GM19043 (cell line): ENCODE data around the gene CFB.
"Not testable (repeated sequence)": the region's sequence is repeated elsewhere in the genome, so short reads cannot be mapped to it uniquely, and the experiment has no call there.

Source experiments
- ATAC-seq: cut with Tn5 transposase; IDR thresholded peaks from one replicate; pipeline ENCODE4 v1.9.1; 2021; ENCODE audit warnings: low read depth; ENCODE audit not compliant: unreplicated experiment

Gene CFB

DNA sequence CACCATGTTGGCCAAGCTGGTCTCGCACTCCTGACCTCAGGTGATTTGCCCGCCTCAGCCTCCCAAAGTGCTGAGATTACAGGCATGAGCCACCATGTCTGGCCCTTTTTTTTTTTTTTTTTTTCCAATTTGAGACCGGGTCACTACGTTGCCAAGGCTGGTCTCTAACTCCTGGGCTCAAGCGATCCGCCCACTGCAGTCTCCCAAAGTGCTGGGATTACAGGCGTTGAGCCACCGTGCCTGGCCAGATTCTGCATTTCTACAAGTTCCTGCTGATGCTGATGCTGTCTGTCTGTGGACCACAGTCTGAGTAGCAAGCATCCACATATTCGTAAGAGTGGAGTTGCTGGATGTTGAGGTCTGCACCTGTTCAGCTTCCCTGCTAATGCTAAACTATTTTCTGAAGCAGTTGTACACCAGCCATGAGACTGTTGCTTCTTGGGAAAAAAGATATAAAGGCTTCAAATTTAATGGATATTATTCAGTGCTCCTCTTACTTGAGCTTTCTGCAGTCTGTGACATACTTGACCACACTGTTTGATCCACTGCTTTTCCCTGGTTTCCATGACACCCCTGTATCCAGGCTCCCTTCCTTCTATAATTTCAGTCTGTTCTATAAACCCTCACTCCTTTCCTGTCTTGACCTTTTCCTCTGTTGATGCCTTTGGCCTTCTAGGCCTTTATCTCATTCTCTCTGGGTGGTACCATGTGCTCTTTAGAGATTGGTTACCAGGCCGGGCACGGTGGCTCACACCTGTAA is 33.9 kb upstream of the CFB start:
- no peak for ATAC-seq

DNA sequence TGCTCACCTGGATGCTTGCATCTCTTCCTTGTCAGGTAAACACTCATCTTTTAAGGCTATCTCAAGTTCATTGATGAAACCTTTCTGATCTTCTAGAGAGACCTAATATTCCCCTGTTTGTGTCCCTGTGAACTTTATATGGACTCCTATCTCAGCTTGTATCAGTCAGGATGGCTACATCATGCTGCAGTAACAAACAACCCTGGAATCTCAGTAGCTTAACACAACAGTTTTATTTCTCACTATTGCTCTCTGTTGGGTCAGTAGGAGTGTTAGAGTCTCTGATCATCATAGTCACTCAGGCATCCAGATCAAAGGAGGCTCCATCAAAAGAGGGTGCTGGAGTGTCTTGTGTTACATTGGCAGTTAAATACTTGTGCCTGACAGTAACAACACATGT is 30.5 kb upstream of the CFB start:
- ATAC-seq = no peak

DNA sequence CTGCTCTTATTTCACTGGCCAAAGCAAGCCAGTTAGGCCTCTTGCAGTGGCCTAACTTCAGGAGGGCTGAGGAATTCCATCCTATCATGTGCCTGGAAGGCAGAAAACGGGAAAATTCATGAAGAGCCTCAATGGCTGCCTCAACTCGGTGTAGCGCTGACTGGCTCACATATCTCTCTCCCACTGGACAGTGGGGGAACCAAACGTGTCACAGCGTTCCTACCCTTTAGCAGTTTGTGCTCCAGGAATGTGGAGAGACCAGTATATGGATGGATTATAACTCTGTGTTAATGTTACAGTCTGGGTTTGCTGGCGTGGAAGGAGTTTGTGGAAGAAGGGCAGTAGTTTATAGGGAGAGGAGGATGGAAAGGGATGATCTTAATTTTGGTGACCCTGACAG is 30.1 kb upstream of the CFB start:
- ATAC-seq = no peak

DNA sequence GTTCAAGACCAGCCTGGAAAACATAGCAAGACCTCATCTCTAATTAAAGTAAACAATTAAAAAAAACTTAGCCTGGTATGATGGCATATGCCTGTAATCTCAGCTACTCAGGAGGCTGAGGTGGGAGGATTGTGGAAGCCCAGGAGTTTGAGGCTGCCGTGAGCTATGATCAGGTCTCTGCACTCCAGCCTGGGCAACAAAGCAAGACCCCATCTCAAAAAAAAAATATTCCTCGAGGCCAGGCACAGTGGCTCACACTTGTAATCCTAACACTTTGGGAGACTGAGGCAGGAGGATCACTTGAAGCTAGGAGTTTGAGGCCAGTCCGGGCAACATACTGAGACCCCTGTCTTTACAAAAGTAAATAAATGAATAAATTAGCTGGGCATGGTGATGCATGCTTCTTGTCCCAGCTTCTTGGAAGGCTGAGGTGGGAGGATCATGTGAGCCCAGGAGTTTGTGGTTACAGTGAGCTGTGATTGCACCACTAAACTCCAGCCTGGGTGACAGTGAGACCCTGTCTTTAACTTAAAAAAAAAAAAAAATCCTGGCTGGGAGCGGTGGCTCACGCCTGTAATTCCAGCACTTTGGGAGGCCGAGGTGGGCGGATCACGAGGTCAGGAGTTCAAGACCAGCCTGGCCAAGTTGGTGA is 27.7 kb upstream of the CFB start:
- ATAC-seq = no peak

DNA sequence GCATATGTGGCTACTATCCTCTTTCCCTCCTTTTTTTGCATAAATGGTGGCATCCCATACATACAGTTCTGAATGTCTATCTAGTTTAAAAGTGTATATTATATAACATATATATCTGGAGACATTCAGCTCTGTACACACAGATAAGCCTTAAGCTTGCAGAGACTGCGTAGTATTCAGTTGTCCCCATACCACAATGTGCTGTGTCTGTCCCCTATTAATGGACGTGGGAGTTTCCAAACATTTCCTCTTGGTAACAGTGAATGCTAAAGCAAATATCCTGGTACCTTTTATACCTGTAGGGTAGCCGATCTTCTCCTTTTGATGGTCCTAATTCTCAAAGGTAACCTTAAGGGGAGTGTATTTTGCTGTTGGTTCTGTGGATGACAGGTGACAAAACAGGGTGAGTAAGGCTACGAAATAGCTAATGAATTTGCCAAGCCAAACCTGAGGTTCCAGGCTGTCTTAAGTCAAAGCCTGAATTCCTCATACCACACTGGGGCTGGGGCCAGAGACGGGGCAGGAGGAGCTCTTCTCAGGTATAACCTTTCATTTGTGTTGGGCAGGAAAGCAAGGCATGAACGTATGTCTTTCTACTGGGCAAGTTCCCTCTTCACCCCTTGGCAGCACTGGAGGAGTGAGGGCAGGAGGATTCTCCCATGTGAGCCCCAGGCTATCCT is 26.1 kb upstream of the CFB start:
- ATAC-seq = no peak

DNA sequence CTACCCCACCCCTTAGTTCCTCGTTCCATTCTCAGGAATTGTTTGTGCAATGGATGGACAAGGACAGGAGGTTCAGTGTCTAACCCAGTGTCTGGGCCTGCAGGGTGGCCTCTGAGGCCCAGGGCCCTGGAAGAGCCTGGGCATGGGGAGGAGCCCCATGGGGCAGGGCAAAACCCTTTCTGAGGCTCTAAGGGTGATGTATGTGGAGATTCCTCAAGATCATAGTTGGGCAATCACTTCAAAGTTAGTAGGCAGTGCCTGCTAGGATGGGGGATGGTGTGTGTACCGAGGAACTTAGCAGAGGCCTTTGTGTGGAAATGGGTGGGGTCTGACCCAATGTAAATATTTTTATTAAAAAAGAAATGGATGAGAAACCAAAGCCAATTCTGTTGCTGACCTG is 25.1 kb upstream of the CFB start:
- ATAC-seq = no peak

DNA sequence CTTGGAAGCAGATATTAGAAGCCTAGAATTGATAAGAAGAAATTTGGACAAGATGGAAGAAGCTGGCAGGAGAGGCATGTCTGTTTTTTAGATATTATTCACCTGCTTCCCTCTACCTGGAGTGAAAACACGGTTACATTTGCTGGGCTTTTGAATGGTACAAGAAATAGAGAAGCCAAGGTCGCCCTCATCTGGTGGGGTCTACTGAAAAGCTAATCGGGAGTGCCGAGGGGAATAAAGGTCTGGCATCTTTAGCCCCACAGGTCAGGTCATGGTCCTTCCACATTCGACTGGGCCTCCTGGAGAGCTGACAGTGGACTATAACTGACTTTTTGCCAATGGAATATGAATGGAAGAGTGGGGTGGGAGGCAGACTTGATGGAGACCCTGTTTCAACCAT is 23.0 kb upstream of the CFB start:
- ATAC-seq = no peak

DNA sequence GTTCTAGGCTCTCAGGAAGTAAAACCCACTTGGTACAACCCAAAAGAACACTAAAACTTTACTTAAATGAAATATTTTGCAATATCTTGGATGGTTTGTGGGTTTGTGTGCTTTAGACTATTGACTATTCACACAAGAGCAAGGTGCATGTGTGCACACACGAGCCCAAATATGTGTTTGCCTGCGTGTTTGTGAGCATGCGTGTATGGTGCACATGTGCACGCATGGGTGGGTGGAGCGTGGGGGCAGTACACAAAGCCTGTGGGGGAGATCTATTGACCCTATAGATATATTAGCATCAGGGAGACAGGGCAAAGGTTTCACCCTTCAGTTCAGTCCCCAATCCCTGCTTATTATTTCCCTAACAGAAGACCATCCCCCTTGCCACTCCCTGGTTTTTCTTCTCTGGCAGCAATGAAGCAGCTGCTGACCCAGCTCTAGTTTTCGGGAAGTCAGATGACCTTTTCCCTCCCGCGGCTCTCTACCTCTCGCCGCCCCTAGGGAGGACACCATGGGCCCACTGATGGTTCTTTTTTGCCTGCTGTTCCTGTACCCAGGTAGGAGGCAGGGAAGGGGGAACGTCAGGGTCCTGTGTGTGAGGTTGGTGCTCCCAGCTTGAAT is 18.5 kb upstream of the CFB start, which contains the start of gene C2:
Gene C2 (plus strand): TSS at position 476 of the 621 bp plus-strand sequence. CDS start 36 bp downstream, at position 512.
- no peak for ATAC-seq

DNA sequence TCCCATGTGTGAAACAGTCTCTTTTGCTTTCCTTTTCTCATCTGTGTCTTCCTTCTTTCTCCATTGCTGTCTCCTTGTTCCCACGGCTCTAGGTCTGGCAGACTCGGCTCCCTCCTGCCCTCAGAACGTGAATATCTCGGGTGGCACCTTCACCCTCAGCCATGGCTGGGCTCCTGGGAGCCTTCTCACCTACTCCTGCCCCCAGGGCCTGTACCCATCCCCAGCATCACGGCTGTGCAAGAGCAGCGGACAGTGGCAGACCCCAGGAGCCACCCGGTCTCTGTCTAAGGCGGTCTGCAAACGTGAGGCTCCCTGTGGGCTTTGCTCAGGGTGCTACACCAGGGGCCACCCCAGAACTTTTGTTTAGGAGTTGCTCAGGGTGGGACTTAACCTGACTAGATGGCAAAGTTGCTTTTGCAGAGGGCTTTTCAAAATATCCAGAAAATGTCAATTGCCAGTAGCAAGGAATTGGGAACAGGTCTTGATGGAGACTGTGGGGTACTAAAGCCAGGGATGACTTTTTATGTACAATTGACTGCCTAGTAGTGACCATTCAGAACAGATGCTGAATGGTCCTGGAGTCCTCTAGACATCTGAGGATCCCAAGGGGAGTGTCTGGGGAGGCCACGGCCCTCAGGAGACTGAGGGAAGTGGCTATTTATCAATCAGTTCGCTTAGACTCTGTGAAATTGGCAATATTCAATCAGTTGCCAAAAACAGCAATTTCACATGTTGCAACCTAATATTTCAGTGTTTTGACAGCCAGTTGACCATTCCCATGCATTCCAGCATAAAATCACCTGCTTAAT is 17.8 kb upstream of the CFB start:
- no peak for ATAC-seq

DNA sequence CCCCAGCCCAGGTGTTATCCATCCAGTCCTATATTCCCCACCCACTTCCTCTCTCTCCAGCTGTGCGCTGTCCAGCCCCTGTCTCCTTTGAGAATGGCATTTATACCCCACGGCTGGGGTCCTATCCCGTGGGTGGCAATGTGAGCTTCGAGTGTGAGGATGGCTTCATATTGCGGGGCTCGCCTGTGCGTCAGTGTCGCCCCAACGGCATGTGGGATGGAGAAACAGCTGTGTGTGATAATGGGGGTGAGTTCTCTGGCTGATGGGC is 17.3 kb upstream of the CFB start:
- no peak for ATAC-seq

DNA sequence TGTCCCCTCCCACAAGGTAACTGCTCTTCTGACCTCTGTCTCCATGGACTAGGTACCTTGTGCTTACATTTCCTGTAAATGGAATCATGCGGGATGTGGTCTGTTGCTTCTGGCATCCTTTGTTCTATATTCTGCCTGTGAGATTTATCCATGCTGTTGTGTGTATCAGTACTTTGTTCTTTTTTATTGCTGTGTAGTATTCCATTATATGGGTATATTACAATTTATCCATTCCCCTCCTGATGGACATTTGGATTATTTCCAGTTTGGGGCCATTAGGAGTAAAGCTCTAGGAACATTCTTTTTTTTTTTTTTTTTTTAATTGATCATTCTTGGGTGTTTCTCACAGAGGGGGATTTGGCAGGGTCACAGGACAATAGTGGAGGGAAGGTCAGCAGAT is 14.9 kb upstream of the CFB start:
- ATAC-seq = no peak

DNA sequence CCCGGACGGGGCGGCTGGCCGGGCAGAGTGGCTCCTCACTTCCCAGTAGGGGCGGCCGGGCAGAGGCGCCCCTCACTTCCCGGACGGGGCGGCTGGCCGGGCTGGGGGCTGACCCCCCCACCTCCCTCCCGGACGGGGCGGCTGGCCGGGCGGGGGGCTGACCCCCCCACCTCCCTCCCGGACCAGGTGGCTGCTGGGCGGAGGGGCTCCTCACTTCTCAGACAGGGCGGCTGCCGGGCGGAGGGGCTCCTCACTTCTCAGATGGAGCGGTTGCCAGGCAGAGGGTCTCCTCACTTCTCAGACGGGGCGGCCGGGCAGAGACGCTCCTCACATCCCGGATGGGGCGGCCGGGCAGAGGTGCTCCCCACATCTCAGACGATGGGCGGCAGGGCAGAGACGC is 13.8 kb upstream of the CFB start:
- not testable (repeated sequence) for ATAC-seq

DNA sequence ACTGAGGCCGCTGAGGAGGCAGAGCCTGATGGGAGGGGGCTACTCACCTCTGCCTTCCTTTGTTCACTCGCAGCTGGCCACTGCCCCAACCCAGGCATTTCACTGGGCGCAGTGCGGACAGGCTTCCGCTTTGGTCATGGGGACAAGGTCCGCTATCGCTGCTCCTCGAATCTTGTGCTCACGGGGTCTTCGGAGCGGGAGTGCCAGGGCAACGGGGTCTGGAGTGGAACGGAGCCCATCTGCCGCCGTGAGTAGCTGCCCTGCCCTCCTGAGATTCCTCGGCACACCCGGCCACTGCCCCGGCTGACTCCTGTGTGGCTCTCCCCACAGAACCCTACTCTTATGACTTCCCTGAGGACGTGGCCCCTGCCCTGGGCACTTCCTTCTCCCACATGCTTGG is 12.4 kb upstream of the CFB start:
- no peak for ATAC-seq

DNA sequence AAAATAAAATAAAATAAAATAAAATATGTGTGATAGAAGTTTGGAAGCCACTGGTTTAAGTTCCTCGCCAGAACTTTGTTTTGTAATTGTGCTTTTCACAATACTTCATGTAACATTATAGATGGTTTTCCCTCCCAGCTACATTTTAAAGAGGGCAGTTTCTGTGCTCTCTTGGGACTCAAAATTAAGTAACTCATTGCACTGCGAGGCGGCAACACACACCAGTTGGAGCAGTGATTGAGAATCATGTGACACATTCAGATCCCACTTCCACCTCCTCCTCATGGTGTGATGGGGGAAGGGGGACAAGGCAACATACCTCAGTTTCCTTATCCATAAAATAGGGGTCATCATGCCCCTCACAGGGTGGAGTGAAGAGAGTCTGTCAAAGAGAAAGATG is 10.9 kb upstream of the CFB start:
- ATAC-seq = no peak

DNA sequence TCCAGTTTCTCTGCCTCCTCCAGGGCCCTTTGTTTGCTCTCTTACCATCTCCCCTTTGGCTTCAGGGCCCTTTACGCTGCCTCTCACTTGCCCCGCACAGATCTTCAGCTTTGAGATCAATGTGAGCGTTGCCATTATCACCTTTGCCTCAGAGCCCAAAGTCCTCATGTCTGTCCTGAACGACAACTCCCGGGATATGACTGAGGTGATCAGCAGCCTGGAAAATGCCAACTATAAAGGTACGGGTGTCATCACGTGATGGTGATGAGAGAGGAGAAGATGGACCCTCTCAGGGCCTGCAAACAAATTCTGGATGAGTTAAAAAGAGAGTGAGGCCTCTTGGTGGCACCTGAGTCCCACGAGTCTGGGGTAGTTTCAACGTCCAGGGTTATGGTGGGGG is 10.1 kb upstream of the CFB start:
- no peak for ATAC-seq

DNA sequence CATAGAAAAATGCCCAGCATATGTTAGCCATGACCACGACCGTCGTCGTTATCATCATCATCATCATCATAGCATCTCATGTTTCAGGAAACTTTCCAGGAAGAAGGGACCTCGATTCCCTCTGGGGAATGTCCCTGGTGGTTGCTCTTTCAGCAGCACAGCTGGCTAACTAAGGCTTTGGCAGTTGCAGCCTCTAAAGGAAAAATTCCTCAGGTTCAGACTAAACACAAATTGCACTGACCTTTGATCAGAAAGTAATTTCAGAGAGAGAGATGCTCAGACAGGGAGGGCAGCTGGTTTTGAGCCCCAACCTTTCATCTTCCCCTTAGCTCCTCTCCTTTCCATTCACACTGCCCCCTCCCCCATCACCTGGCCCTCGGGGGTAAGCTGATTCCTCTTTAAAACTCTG is 5.6 kb upstream of the CFB start:
- ATAC-seq = no peak

DNA sequence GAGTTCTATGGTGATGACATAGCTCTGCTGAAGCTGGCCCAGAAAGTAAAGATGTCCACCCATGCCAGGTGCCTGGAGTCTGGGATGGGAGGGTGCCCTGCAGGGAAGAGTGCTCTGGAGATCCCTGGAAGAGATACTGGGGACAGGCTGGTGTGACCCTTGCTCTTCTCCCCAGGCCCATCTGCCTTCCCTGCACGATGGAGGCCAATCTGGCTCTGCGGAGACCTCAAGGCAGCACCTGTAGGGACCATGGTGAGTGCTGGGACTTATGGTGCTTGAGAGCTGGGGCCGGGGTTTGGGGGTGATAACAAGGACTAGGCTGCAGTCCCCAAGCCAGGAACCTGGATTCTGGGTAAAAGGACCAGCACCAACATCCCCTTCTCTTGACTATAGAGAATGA is 2.2 kb upstream of the CFB start:
- no peak for ATAC-seq

DNA sequence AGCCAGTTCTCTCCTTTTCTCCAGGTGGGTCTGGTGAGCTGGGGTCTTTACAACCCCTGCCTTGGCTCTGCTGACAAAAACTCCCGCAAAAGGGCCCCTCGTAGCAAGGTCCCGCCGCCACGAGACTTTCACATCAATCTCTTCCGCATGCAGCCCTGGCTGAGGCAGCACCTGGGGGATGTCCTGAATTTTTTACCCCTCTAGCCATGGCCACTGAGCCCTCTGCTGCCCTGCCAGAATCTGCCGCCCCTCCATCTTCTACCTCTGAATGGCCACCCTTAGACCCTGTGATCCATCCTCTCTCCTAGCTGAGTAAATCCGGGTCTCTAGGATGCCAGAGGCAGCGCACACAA is 765 bp upstream of the CFB start:
- ATAC-seq = no peak

DNA sequence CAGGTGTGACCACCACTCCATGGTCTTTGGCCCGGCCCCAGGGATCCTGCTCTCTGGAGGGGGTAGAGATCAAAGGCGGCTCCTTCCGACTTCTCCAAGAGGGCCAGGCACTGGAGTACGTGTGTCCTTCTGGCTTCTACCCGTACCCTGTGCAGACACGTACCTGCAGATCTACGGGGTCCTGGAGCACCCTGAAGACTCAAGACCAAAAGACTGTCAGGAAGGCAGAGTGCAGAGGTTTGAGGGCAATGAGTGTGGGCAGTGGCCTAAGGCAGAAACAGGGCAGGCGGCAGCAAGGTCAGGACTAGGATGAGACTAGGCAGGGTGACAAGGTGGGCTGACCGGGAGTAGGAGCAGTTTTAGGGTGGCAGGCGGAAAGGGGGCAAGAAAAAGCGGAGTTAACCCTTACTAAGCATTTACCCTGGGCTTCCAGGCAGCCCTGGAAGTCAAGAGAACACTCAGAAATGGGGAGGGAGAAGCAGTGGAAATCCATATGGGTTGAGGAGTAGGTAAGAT is 533 bp downstream of the CFB start:
- no peak for ATAC-seq

DNA sequence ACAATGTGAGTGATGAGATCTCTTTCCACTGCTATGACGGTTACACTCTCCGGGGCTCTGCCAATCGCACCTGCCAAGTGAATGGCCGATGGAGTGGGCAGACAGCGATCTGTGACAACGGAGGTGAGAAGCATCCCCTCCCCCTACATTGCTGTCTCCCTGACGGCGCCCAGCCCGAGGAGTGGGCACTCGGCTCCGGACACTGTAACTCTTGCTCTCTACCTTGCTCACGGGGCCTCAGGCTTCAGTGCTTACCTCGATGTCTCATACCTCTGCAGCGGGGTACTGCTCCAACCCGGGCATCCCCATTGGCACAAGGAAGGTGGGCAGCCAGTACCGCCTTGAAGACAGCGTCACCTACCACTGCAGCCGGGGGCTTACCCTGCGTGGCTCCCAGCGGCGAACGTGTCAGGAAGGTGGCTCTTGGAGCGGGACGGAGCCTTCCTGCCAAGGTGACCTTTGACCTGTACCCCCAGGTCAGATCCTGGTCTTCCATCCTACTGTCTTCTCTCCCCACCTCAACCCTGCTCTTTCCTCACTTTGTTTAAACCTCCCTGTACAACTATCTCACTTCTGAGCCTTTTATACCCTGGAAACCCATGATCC is 1.3 kb downstream of the CFB start:
- no peak for ATAC-seq
